ENCODE results near the gene CFAP97.
"Not testable (repeated sequence)": the region's sequence is repeated elsewhere in the genome, so short reads cannot be mapped to it uniquely, and the experiment has no call there.

Gene CFAP97

DNA sequence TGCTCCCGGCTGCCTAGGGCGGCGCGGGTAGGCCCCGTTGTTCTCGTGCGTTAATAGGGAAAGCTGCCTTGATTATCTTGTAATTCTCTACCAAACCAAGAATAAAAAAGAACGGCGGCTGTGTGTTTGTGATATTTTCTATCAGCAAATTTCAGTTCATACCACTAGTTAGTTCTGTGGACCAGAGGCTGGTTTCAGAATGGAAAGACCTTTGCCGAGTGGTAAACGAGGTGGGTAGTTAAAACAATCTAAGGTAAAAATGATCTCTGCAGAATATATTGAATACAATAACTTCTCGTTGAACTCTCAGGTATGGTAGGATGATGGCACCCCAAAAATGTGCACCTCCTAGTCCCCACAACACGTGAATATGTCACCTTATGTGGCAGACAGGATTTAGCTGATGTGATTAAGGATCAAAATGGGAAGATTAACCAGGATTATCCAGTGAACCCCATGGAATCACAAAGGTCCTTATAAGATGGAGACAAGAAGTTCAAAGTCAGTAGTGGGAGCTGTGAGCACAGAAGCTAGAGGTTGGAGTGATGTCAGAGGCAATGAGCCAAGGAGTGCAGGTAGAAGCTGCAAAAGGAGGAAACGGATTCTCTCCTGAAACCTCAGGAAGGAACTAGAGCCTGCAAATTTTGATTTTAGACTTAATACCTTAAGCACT lies 574 bp upstream of the CFAP97 start:
- DNase-seq, result peak; percentile 35
- in situ Hi-C loops (cut with MboI; ENCODE audit: low pct_unique_long_range_greater_than_20kb, low sequenced_read_pairs), result no loop called here

DNA sequence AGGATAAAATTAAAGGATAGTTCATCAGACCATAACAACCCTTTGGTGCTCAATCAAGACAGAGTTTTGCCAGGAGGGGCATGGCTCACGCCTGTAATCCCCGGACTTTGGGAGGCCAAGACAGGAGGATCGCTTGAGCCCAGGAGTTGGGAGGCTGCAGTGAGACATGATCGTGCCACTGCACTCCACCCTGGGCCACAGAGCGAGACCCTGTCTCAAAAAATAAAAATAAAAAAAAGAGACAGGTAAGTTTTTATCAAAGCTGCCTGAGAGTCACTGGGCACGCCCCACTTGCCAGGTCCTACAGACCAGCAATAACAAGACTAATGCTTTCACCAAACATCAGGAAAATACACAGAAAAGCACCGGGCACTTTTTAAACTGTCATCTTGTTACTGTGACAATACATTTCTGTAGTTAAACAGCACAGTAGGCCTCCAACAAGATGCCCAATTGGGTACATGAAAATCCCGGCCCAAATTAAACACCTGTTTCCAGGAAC lies 765 bp downstream of the CFAP97 start:
- in situ Hi-C loops (cut with MboI; ENCODE audit: low pct_unique_long_range_greater_than_20kb, low sequenced_read_pairs), result no loop called here
- no peak for DNase-seq

DNA sequence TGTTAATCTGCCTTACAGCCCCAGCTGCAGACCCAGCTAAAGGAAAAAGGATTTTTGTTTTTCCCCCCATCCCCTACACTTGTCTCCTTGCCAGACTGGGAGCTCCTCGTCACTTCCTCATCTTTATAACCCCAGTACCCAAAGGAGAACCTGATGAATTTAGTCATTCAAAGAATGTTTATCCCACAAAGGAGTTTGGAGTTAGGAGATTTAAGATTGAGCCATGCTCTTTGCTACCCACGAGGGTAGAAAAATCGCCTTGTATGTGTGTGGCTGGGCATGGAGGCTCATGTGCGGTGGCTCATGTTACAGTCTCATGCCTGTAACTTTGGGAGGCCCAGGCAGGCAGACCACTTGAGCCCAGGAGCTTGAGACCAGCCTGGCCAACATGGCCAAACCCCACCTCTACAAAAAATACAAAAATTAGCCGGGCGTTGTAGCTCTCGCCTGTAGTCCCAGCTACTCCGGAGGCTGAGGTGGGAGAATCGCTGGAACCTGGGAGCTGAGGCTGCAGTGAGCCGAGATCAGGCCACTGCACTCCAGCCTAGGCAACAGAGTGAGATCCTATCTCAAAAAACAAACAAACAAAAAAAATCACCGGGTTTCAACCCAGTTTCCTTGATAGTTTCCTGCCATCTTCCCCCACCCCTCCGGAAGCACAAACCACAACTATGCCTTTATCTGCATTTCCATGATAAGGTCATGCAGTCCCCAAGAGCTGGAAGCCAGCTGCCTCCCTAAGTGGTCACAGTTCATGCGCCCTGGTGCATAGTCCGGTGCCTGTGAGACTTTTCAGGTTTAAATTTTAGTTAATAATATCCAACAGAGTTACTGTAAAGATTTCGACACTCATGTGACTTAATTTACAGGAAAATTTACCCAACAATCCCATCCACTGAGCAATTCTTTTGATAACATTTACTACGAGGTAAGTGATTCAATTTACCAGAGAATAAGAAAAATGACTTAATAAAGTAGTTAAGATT lies 1.5 kb downstream of the CFAP97 start:
- DNase-seq, result peak; percentile 67
- in situ Hi-C loops (cut with MboI; ENCODE audit: low pct_unique_long_range_greater_than_20kb, low sequenced_read_pairs), result no loop called here

DNA sequence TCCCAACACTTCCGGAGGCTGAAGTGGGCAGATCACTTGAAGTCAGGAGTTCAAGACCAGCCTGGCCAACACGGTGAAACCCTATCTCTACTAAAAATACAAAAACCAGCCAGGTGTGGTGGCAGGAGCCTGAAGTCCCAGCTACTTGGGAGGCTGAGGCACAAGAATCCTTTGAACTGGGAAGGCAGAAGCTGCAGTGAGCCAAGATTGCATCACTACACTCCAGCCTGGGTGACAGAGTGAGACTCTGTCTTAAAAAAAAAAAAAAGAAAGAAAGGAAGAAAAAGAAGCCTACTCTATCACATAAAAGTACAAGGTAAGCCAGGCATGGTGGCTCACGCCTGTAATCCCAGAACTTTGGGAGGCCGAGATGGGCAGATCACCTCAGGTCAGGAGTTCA lies 5.6 kb downstream of the CFAP97 start:
- DNase-seq; in situ Hi-C loops (cut with MboI; ENCODE audit: low pct_unique_long_range_greater_than_20kb, low sequenced_read_pairs): not testable (repeated sequence)

DNA sequence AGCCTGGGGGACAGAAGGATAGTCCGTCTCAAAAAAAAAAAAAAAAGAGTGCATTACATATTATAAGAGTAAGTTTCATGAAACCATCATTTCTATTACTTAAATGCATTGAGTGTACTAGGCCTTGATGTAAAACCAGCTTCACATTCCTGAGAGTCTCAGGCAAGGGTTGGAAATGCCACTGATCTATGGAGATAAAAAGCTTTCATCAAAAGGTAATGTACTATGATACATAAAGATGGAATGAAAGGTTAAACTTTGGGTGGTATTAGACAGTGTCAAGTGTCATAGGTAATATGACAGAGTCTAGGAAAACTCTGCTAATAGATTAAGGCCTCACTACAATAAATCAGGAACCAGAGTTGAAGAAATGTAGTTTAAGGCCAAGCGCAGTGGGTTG lies 7.4 kb downstream of the CFAP97 start:
- no peak for DNase-seq
- in situ Hi-C loops (cut with MboI; ENCODE audit: low pct_unique_long_range_greater_than_20kb, low sequenced_read_pairs), result no loop called here

DNA sequence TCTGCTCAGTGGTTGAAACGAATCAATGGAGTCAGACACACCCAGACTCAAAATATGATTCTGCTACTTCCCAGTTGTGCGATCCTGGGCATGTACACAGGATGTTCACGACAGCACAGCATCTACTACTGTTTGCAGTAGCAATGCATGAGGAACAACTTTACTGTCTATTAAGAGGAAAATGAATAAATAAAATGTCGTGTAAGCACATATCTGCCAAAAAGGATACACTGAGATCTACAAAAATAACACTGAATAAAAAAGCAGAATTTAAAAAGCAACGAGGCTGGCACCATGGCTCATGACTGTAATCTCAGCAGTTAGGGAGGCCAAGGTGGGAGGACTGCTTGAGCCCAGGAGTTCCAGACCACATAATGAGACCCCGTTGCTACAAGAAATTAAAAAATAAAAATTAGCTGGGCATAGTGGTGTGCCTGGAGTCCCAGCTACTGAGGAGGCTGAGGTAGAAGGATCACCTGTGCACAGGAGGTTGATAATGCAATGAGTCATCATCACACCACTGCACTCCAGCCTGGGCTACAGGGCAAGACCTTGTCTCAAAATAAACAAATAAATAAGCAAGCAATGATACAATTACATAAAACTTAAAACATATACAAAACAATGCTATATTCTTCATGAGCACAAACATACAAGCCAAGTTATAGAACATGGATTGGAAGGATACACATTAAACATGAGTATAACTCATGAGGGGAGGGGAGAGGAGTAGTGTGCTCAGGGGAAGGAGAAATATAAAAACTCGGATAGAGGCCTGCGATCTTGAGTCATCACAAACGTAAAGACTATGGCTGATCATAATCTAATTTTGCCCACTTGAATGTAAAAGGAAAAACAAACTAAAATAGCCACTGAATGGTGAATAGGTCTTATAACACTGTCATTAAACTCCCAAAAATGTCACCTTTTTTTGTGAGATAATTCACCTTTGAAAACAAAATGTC lies 8.6 kb downstream of the CFAP97 start:
- in situ Hi-C loops (cut with MboI; ENCODE audit: low pct_unique_long_range_greater_than_20kb, low sequenced_read_pairs), result no loop called here
- no peak for DNase-seq

DNA sequence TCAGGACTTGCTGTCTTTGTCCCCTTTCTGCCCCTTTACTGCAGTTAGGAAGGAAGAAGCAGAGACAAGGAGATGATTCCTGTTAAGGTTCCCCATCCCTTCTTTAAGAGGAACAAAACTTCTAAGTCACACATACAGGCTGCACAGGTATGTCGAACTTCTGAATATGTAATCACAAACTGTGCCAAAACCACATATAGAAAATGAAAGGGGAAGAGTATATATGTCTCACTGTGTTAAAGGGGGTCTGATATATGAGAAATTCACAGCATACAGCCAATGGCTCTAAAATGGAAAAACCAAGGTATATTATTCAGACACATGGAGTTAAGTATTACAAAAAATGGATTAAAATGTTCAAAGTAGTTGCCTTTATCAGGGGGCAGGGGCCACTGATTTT lies 11.7 kb downstream of the CFAP97 start:
- no peak for DNase-seq
- in situ Hi-C loops (cut with MboI; ENCODE audit: low pct_unique_long_range_greater_than_20kb, low sequenced_read_pairs), result no loop called here

DNA sequence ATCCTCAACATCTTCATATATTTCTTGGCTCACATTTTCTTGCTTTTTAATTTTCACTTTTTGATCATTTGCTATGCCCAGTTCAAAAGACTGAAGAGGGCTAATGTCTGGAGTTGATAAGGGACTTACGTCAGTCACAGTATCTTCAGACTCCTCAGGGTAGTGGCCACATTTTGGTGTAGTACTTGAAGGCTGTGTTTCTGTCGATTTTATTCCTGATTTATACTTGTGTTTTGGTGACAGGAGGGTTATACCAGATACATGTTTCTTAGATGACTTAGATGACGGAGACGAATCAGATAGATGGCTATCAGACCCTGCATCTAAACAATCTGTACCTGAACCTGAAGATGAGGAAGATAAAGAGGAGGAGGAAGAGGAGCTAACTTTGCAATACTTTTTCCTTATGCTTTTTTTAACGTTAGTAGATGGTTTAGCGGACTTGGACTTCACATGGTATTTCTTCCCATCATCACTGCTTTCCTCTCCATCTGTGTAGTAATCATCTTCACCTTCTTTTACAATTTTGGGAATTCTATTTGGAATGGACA lies 13.4 kb downstream of the CFAP97 start:
- DNase-seq, result no peak
- in situ Hi-C loops (cut with MboI; ENCODE audit: low pct_unique_long_range_greater_than_20kb, low sequenced_read_pairs), result no loop called here

DNA sequence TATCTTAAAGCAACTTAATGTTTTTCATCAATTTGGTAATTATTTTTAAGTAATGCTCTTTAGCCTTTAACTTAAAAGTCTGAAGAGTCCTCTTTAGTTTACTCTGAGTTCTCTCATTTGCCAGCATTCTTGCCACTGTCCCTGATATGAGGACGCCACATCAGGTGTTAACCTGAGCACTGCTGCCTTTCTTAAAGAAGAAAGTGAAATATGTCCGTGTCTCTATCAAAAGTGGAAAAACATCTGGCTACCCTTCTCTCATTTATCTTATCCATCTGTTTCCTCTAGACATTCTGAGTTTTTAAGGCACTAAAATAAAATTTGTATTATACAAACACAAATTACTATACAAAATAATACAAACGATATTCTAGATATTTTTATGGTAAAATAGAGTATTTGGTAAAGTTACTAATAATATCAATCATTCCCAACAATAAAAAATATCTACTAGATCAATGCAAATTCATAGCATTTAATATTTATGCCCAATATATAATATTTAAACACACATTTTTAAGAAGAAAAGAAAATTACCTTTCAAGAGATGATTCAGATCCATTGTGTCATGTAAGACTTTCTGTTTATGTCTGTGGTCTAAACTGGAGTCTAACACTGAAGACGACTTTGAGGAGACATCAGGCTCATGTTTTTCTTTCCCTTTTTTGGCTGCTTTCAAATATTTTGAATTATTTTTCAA lies 14.0 kb downstream of the CFAP97 start:
- no peak for DNase-seq
- in situ Hi-C loops (cut with MboI; ENCODE audit: low pct_unique_long_range_greater_than_20kb, low sequenced_read_pairs), result no loop called here

DNA sequence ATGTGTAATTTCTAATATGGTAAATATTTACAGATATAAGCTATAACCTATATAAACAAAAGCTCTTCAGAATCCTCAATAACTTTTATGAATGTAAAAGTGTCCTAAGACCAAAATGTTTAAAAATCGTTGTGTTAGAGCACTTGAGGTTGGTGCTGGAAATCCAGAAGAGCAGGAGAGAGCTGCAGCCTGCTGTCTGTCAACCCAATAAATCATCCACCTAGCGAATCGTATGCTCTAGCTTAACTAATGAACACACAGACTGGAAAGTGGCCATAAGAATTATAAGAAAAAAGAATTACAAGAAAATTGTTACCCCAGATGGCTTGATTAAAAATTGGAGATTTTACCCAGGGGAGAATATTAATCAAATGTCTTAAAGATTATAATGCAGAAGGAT lies 17.0 kb downstream of the CFAP97 start:
- no peak for DNase-seq
- in situ Hi-C loops (cut with MboI; ENCODE audit: low pct_unique_long_range_greater_than_20kb, low sequenced_read_pairs), result no loop called here

DNA sequence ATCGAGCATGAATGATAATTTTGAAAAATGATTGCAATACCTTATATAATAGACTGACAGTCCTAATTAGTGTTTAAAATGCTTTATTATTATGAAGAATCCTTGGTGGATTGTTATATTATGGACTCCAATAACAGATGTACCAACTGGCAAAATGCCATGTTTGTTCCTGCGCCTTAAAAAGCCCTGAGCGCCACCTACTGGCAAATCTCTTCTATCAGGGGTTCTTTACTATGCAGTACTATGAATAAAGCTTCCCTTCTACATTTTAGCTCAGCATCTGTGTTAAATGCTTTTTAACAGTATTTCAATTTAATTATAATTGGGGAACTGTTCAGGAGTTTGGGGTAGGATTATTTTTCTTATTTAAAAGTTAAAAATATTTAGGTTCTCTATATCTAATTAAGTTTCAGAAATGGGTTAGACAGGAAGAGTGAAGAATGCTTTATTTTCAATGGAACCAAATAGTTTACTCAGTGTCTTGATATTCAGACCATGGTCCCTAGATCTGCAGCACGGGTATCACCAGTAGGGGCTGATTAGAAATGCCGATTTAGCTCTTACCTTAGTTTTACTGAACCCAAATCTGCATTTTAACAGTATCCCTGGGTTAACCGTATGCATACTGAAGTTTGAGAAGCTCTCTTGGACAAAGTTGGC lies 20.0 kb downstream of the CFAP97 start:
- peak; percentile 69 for DNase-seq
- in situ Hi-C loops (cut with MboI; ENCODE audit: low pct_unique_long_range_greater_than_20kb, low sequenced_read_pairs), result no loop called here

DNA sequence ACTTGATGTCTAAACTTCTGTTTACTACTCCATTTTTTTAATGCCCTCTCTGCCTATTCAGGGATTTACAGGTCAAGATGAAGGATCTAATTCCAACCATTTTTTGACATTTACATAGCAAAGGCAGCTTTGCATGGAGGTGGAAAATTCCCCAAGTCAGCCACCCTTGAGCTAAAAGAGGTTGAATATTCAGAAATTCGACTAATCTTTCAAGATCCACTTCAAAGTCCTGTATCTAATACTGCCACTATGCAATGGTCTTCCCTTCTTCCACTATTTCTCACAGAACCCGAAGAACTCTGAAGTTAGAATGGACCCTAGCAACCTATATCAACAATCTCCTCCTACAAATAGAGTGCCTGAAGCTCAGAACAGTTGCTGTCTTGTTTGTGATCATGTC lies 21.6 kb downstream of the CFAP97 start:
- DNase-seq, result no peak
- in situ Hi-C loops (cut with MboI; ENCODE audit: low pct_unique_long_range_greater_than_20kb, low sequenced_read_pairs), result no loop called here

DNA sequence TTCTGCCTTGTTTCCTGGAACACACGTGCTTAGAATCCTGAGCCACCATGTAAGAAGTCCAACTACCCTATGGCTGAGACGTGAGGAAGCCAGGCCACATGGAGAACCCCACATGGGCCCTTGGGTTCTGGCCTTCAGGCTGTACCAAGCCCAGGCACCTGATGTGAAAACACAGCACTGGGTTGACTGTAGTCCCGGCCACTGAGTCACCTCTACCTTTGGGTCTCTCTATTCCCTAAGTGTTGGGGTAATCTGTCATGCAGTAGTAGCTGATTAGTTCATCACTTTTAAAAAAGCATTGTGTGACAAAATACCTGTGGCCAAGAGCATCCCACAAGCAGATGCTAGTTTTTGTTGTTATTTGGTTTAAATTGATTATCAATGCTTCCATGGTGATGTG lies 24.3 kb downstream of the CFAP97 start:
- no peak for DNase-seq
- in situ Hi-C loops (cut with MboI; ENCODE audit: low pct_unique_long_range_greater_than_20kb, low sequenced_read_pairs), result no loop called here

DNA sequence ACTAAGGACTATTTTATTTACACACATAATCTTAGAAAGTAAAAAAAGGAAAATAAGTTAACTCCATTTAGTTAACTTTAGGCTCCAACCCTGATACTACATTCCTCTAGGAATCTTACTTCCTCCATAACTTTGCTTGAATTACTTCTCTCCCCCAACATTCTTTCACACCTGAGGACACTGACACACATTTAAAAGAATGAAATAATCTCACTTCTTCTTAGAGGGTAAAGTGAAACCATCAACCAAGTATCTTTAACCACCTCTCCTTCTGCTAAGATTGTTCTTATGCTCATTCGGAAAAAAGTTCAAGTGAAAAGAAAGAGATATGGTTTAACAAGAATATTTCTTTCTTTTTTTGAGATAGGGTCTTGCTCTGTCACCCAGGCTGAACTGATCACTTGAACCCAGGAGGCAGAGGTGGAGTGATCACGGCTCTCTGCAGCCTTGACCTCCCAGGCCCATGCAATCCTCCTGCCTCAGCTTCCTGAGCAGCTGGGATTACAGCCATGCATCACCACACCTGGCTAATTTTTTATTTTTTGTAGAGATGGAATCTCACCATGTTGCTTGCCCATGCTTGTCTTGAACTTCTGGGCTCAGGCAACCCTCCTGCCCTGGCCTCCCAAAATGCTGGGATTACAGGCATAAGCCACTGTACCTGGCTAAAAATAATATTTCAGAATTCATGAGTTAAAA lies 32.3 kb downstream of the CFAP97 start:
- in situ Hi-C loops (cut with MboI; ENCODE audit: low pct_unique_long_range_greater_than_20kb, low sequenced_read_pairs), result no loop called here
- DNase-seq, result no peak

DNA sequence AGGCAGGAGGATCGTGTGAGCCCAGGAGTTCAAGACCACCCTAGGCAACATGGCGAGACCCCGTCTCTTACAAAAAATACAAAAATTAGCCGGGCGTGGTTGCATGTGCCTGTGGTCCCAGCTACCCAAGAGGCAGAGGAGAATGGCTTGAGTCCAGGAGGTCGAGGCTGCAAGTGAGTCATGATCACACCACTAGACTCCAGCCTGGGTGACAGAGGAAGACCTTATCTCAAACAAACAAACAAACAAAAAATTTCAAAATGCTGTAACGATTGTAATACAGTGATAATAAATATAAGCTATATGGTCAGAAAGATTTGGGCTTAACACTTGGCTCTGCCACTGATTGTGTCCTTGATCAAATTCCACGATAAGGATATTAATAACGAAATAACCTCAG lies 36.6 kb downstream of the CFAP97 start:
- in situ Hi-C loops (cut with MboI; ENCODE audit: low pct_unique_long_range_greater_than_20kb, low sequenced_read_pairs), result no loop called here
- DNase-seq, result no peak

DNA sequence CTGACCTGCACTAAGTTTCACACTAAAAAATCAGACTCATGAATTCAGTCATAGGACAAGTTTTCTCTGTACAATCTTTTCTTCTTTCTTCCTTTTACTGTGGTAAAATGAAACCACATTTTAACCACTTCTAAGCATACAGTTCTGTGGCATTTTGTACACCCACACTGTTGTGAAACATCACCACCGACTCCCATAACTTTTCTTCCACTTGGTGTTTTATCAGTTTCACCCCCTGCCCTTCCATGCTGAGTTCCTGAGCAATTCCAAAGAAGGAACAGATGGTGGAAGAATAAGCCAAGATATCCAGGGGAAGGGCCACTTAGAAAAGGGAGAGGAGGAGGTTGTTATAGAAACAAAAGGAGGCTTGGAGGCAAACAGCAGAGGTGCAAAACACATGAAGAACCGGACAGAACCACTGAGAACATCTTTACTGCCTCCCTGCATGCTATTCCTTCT lies 38.2 kb downstream of the CFAP97 start:
- in situ Hi-C loops (cut with MboI; ENCODE audit: low pct_unique_long_range_greater_than_20kb, low sequenced_read_pairs), result no loop called here
- DNase-seq, result peak; percentile 44

DNA sequence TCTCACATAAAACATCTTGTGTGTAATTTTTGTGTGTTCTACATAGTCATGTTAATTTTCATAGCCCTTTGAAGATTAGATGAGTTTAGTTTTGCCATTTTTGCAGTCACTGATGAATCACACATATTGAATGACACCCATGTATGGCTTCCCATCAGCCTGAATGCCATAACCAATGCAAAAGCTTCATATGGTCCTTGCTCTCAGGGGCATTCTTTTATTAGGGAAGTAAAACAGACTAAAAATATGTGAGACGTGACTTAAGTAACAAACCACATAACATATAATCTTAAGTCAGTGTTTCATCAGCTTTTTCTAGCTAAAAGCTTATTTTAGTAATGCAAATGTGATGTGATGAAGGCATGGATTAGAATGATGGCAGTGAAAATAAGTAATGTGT lies 52.5 kb downstream of the CFAP97 start:
- no peak for DNase-seq
- in situ Hi-C loops (cut with MboI; ENCODE audit: low pct_unique_long_range_greater_than_20kb, low sequenced_read_pairs), result no loop called here

Measured in KBM-7 (cell line).